ENCODE results near the gene ATP5F1E. TPM values are rescaled to one million over a fixed set of nuclear protein-coding genes. Genes with fewer than 3 reads are reported as not detected.
"Not testable (repeated sequence)": the region's sequence is repeated elsewhere in the genome, so short reads cannot be mapped to it uniquely, and the experiment has no call there.

The ATP5F1E gene
- total and polyA plus RNA-seq, 4 donors, result 18.4 to 88.8 (median 64.1) TPM

GRCh38 chr20:59013959-59014608, 18.1 kb downstream of the ATP5F1E start:
- Histone ChIP-seq H3K4me1 (ENCODE audit: control insufficient read depth in 5 of 5, insufficient read depth in 5 of 5, low read length in 5 of 5) (peaks cover 0 to 34% (median 5%) of the 10 kb centered on the region in 5 donors), H3K27me3 (ENCODE audit: control insufficient read depth in 3 of 3, insufficient read depth in 3 of 3, low read length in 2 of 3) (no peaks in the 10 kb centered on the region), H3K36me3 (ENCODE audit: control insufficient read depth in 4 of 4, insufficient read depth in 4 of 4, low read length in 4 of 4) (no peaks in the 10 kb centered on the region), H3K9ac (ENCODE audit: insufficient read depth in 1 of 2, low read length in 2 of 2) (no peak overlapping the region), H3K9me3 (ENCODE audit: control insufficient read depth in 4 of 4, insufficient read depth in 3 of 4, low read length in 3 of 4) (no peaks in the 10 kb centered on the region), H3K4me3 (no peak overlapping the region), H3K27ac (ENCODE audit: low read depth in 1 of 2, low read length in 1 of 2) (no peak overlapping the region)
- TF ChIP-seq, protein P1, sequence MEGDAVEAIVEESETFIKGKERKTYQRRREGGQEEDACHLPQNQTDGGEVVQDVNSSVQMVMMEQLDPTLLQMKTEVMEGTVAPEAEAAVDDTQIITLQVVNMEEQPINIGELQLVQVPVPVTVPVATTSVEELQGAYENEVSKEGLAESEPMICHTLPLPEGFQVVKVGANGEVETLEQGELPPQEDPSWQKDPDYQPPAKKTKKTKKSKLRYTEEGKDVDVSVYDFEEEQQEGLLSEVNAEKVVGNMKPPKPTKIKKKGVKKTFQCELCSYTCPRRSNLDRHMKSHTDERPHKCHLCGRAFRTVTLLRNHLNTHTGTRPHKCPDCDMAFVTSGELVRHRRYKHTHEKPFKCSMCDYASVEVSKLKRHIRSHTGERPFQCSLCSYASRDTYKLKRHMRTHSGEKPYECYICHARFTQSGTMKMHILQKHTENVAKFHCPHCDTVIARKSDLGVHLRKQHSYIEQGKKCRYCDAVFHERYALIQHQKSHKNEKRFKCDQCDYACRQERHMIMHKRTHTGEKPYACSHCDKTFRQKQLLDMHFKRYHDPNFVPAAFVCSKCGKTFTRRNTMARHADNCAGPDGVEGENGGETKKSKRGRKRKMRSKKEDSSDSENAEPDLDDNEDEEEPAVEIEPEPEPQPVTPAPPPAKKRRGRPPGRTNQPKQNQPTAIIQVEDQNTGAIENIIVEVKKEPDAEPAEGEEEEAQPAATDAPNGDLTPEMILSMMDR (IDR thresholded peaks at IDR 0.05; ENCODE audit: control extremely low read depth, extremely low read depth), result no peak
- WGBS, 2 donors, result 64 to 71% methylated on average over 13 of the region's 13 CpGs
- no peak for DNase-seq
- ATAC-seq (ENCODE audit: insufficient read depth, low FRiP score), result no peak

GRCh38 chr20:59013031-59013951, 18.8 kb downstream of the ATP5F1E start:
- ATAC-seq (ENCODE audit: insufficient read depth, low FRiP score) (no peak), DNase-seq (no peak)
- Histone ChIP-seq H3K27me3 (ENCODE audit: control insufficient read depth in 3 of 3, insufficient read depth in 3 of 3, low read length in 2 of 3) (no peaks in the 10 kb centered on the region), H3K9ac (ENCODE audit: insufficient read depth in 1 of 2, low read length in 2 of 2) (no peak overlapping the region), H3K4me3 (no peak overlapping the region), H3K27ac (ENCODE audit: low read depth in 1 of 2, low read length in 1 of 2) (no peak overlapping the region), H3K36me3 (ENCODE audit: control insufficient read depth in 4 of 4, insufficient read depth in 4 of 4, low read length in 4 of 4) (no peaks in the 10 kb centered on the region), H3K4me1 (ENCODE audit: control insufficient read depth in 5 of 5, insufficient read depth in 5 of 5, low read length in 5 of 5) (peaks cover 0 to 34% (median 5%) of the 10 kb centered on the region in 5 donors), H3K9me3 (ENCODE audit: control insufficient read depth in 4 of 4, insufficient read depth in 3 of 4, low read length in 3 of 4) (no peaks in the 10 kb centered on the region)
- 91 to 93% methylated on average over 17 of the region's 17 CpGs for WGBS, 2 donors
- TF ChIP-seq, protein P1 (IDR thresholded peaks at IDR 0.05; ENCODE audit: control extremely low read depth, extremely low read depth), result no peak

- H3K9me3 ChIP-seq (ENCODE audit: control insufficient read depth in 4 of 4, insufficient read depth in 3 of 4, low read length in 3 of 4); ATAC-seq (ENCODE audit: insufficient read depth, low FRiP score); H3K27me3 ChIP-seq (ENCODE audit: control insufficient read depth in 3 of 3, insufficient read depth in 3 of 3, low read length in 2 of 3); DNase-seq; H3K4me3 ChIP-seq; H3K36me3 ChIP-seq (ENCODE audit: control insufficient read depth in 4 of 4, insufficient read depth in 4 of 4, low read length in 4 of 4); H3K9ac ChIP-seq (ENCODE audit: insufficient read depth in 1 of 2, low read length in 2 of 2): not testable (repeated sequence)
- Histone ChIP-seq H3K4me1 (ENCODE audit: control insufficient read depth in 5 of 5, insufficient read depth in 5 of 5, low read length in 5 of 5) (peaks cover 0 to 38% (median 5%) of the 10 kb centered on the region in 5 donors), H3K27ac (ENCODE audit: low read depth in 1 of 2, low read length in 1 of 2) (peak overlapping the region in 1 of 2 donors; percentile 48)
- 87 to 90% methylated on average over 3 of the region's 3 CpGs for WGBS, 2 donors
Observed at GRCh38 chr20:59011874-59012157, 20.3 kb downstream of the ATP5F1E start.

Measured in lung (tissue), 12 donors.